Heart left ventricle (tissue), 13 donors: ENCODE results near the gene MN1.

ENCODE experiments used
- POLR2A ChIP-seq, 2 donors: fragments of 450-650 bp; IDR thresholded peaks; one replicate each; pipeline ENCODE4 v1.6.1; 2017; ENCODE audit warnings: antibody characterized with exemption in 2 of 2, mild to moderate bottlenecking in 2 of 2, moderate library complexity in 2 of 2
- TF ChIP-seq, protein P1 (sequence below), 12 donors: fragments of 200-600 bp; sonication (generic) in 4 of 12; IDR thresholded peaks; one replicate each; pipeline versions ENCODE4 v1.5.0 to v1.8.0; 2018 to 2022; ENCODE audit warnings: antibody characterized with exemption in 12 of 12, mild to moderate bottlenecking in 5 of 12
- donor health status: ischemic (EF 13 %, LVEDD 7.1; RV severe dilation, severe dysfunction).
- donor health status: DM: no; HTN: yes; CAD: no.
- donor health status: DM: no; HTN: no; CAD: no.
- donor health status: ischemic (EF 25% LVEDD 6.9; RV normal size, moderate dysfunction).
- donor health status: ischemic (EF 25% LVEDD 5.7; RV mildly dilated, moderate dysfunction).
- donor health status: ischemic (EF 35%, LVEDD 5.7; RV mildly dilated, moderate dysfunction).
- donor health status: nonischemic (EF 11% LVEDD 7.7; RV severe dilation, severe dysfunction).
- donor health status: DM: yes; HTN: yes; CAD: no.
- donor health status: PGD.
- donor health status: ischemic (EF 29% LVEDD 5.4; RV normal size, mild dysfunction).
- donor health status: nonischemic (EF 23%, LVEDD 6.1; RV moderate dilation, normal function).

DNA sequence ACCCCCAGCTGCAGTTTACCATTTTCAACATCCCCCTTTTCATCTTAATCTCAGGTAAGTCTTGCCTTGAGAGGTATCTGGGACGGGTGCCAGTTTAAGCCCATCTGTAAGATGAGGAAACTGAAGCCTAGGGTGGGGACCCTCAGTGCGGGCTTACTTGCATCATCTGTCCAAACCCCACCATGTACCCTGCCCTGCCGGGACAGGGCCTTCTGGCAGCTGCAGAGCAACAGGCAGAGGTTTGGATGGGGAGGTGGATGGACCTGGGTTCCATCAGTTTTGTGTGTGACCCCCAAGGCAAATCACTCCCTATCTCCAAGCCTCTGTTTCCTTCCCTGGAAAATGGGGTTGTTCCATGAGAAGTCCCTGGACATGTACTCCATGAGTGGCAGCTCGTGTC is 67.5 kb downstream of the MN1 start:
- TF ChIP-seq, protein P1, sequence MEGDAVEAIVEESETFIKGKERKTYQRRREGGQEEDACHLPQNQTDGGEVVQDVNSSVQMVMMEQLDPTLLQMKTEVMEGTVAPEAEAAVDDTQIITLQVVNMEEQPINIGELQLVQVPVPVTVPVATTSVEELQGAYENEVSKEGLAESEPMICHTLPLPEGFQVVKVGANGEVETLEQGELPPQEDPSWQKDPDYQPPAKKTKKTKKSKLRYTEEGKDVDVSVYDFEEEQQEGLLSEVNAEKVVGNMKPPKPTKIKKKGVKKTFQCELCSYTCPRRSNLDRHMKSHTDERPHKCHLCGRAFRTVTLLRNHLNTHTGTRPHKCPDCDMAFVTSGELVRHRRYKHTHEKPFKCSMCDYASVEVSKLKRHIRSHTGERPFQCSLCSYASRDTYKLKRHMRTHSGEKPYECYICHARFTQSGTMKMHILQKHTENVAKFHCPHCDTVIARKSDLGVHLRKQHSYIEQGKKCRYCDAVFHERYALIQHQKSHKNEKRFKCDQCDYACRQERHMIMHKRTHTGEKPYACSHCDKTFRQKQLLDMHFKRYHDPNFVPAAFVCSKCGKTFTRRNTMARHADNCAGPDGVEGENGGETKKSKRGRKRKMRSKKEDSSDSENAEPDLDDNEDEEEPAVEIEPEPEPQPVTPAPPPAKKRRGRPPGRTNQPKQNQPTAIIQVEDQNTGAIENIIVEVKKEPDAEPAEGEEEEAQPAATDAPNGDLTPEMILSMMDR (IDR thresholded peaks at IDR 0.05) = no peak
- no peak for TF ChIP-seq POLR2A (IDR thresholded peaks at IDR 0.05)
